ENCODE data around the gene RPS19.
A peak's percentile ranks its signal among the peaks of the same experiment; 100 is the strongest.

RPS19 gene

GRCh38 chr19:41859618-41860418 lies at the start of gene RPS19:
TSS of gene RPS19 (plus strand) at chr19:41860255. CDS start at chr19:41860775, 520 bp downstream.
- DNase-seq (ENCODE audit: low read depth), result peak; percentile 94

- DNase-seq (ENCODE audit: low read depth), result no peak
Observed at GRCh38 chr19:41810301-41810700, 49.8 kb upstream of the RPS19 start.

- DNase-seq (ENCODE audit: low read depth), result no peak
Observed at GRCh38 chr19:41811036-41811435, 49.0 kb upstream of the RPS19 start.

- DNase-seq (ENCODE audit: low read depth), result no peak
Observed at GRCh38 chr19:41811981-41812380, 48.1 kb upstream of the RPS19 start.

GRCh38 chr19:41813911-41814310 lies 46.1 kb upstream of the RPS19 start:
- DNase-seq (ENCODE audit: low read depth), result no peak

- DNase-seq (ENCODE audit: low read depth), result no peak
Observed at GRCh38 chr19:41815301-41815700, 44.8 kb upstream of the RPS19 start.

- DNase-seq (ENCODE audit: low read depth), result no peak
Observed at GRCh38 chr19:41816761-41817160, 43.3 kb upstream of the RPS19 start.

- no peak for DNase-seq (ENCODE audit: low read depth)
Observed at GRCh38 chr19:41821003-41821735, 38.9 kb upstream of the RPS19 start.

GRCh38 chr19:41837981-41838708 lies 21.9 kb upstream of the RPS19 start:
- no peak for DNase-seq (ENCODE audit: low read depth)

- no peak for DNase-seq (ENCODE audit: low read depth)
Observed at GRCh38 chr19:41839211-41839610, 20.8 kb upstream of the RPS19 start.

GRCh38 chr19:41843371-41843770 lies 16.7 kb upstream of the RPS19 start:
- DNase-seq (ENCODE audit: low read depth), result no peak

GRCh38 chr19:41844601-41845000 lies 15.5 kb upstream of the RPS19 start, which contains the start of gene LYPD4:
TSS of gene LYPD4 (minus strand) at chr19:41844683. CDS start at chr19:41839285, 5,398 bp downstream.
- DNase-seq (ENCODE audit: low read depth), result no peak

GRCh38 chr19:41845001-41845050 lies 15.2 kb upstream of the RPS19 start, which contains the start of gene DMRTC2:
TSS of gene DMRTC2 (plus strand) at chr19:41845042. CDS start at chr19:41847429, 2,387 bp downstream.
- no peak for DNase-seq (ENCODE audit: low read depth)

- no peak for DNase-seq (ENCODE audit: low read depth)
Observed at GRCh38 chr19:41845051-41845590, 14.9 kb upstream of the RPS19 start.

- no peak for DNase-seq (ENCODE audit: low read depth)
Observed at GRCh38 chr19:41847351-41848105, 12.5 kb upstream of the RPS19 start.

- no peak for DNase-seq (ENCODE audit: low read depth)
Observed at GRCh38 chr19:41848666-41849065, 11.4 kb upstream of the RPS19 start.

- no peak for DNase-seq (ENCODE audit: low read depth)
Observed at GRCh38 chr19:41849067-41849466, 11.0 kb upstream of the RPS19 start.

GRCh38 chr19:41850381-41850780 lies 9.7 kb upstream of the RPS19 start:
- DNase-seq (ENCODE audit: low read depth), result no peak

GRCh38 chr19:41851456-41851855 lies 8.6 kb upstream of the RPS19 start:
- DNase-seq (ENCODE audit: low read depth), result no peak

- DNase-seq (ENCODE audit: low read depth), result no peak
Observed at GRCh38 chr19:41853344-41853743, 6.7 kb upstream of the RPS19 start.

- DNase-seq (ENCODE audit: low read depth), result no peak
Observed at GRCh38 chr19:41853768-41854167, 6.3 kb upstream of the RPS19 start.

- no peak for DNase-seq (ENCODE audit: low read depth)
Observed at GRCh38 chr19:41859213-41859617, 840 bp upstream of the RPS19 start.
